Measurements from ENCODE around the gene SLC35F6.
A peak's percentile ranks its signal among the peaks of the same experiment; 100 is the strongest.

Gene SLC35F6
- total RNA-seq = 22.1 to 24.2 reads per million in 2 donors

GRCh38 chr2:26764078-26764887 is at the start of gene SLC35F6:
TSS of gene SLC35F6 (plus strand) at chr2:26764284. CDS start at chr2:26764350, 66 bp downstream.
- DNase-seq = peak; percentile 72 to 88 (median 75)

GRCh38 chr2:26715528-26716270 is 48.4 kb upstream of the SLC35F6 start:
- no peak for DNase-seq

GRCh38 chr2:26716340-26716739 is 47.7 kb upstream of the SLC35F6 start:
- DNase-seq = no peak

GRCh38 chr2:26716769-26717168 is 47.3 kb upstream of the SLC35F6 start:
- no peak for DNase-seq

GRCh38 chr2:26717362-26717761 is 46.7 kb upstream of the SLC35F6 start:
- DNase-seq = no peak

- no peak for DNase-seq
These were observed 45.0 kb upstream of the SLC35F6 start for GRCh38 chr2:26718949-26719686.

- DNase-seq = no peak
These were observed 43.6 kb upstream of the SLC35F6 start for GRCh38 chr2:26720322-26721114.

- DNase-seq = no peak
These were observed 42.7 kb upstream of the SLC35F6 start for GRCh38 chr2:26721115-26722032.

- no peak for DNase-seq
These were observed 41.8 kb upstream of the SLC35F6 start for GRCh38 chr2:26722328-26722727.

- DNase-seq = no peak
These were observed 41.2 kb upstream of the SLC35F6 start for GRCh38 chr2:26722911-26723310.

GRCh38 chr2:26723475-26723874 is 40.6 kb upstream of the SLC35F6 start:
- no peak for DNase-seq

- no peak for DNase-seq
These were observed 39.9 kb upstream of the SLC35F6 start for GRCh38 chr2:26723991-26724750.

GRCh38 chr2:26724784-26725520 is 39.1 kb upstream of the SLC35F6 start:
- DNase-seq = no peak

GRCh38 chr2:26725521-26725820 is 38.6 kb upstream of the SLC35F6 start:
- no peak for DNase-seq

GRCh38 chr2:26726228-26726627 is 37.9 kb upstream of the SLC35F6 start:
- DNase-seq = no peak

GRCh38 chr2:26727641-26728561 is 36.2 kb upstream of the SLC35F6 start:
- peak in 1 of 5 experiments; percentile 15 for DNase-seq

GRCh38 chr2:26729311-26729710 is 34.8 kb upstream of the SLC35F6 start:
- no peak for DNase-seq

- no peak for DNase-seq
These were observed 33.3 kb upstream of the SLC35F6 start for GRCh38 chr2:26730549-26731344.

All from T-helper 2 cell (primary cell).